Gastrocnemius medialis (tissue), 4 donors: ENCODE measurements around the gene PTPRT. TPM values are rescaled to one million over a fixed set of nuclear protein-coding genes. Genes with fewer than 3 reads are reported as not detected.

Experiments
- ATAC-seq, 2 donors: fragments of 150-250 bp; one replicate each; pipeline ENCODE4 v1.9.1; 2016
- DNase-seq, 2 donors: peaks; one replicate each; pipeline ENCODE4 v3.0.0-alpha.2; 2019
- H3K27ac ChIP-seq, 4 donors: fragments of 200-600 bp; sonication (generic); 1 replicate in 1 of 4; 2 replicates in 3 of 4; pipeline ENCODE4 v1.5.1; 2016 to 2018; ENCODE audit warnings: mild to moderate bottlenecking in 2 of 4, moderate library complexity in 1 of 4
- H3K27me3 ChIP-seq, 3 donors: fragments of 200-600 bp; sonication (generic) in 2 of 3; 1 replicate in 1 of 3; 2 replicates in 2 of 3; pipeline versions ENCODE4 v1.5.1 to v1.6.0; 2016 to 2019; ENCODE audit warnings: mild to moderate bottlenecking in 1 of 3, moderate library complexity in 1 of 3
- H3K36me3 ChIP-seq, 2 donors: fragments of 200-600 bp; sonication (generic) in 1 of 2; one replicate each; pipeline ENCODE4 v1.5.1; 2017 to 2018
- H3K4me1 ChIP-seq, 2 donors: fragments of 200-600 bp; sonication (generic) in 1 of 2; one replicate each; pipeline ENCODE4 v1.5.1; 2016 to 2017; ENCODE audit warnings: mild to moderate bottlenecking in 2 of 2
- H3K4me3 ChIP-seq, 4 donors: fragments of 200-600 bp; sonication (generic) in 3 of 4; 1 replicate in 1 of 4; 2 replicates in 3 of 4; pipeline ENCODE4 v1.5.1; 2016 to 2019; ENCODE audit warnings: mild to moderate bottlenecking in 2 of 4
- H3K9me3 ChIP-seq, 3 donors: fragments of 200-600 bp; sonication (generic) in 2 of 3; 1 replicate in 1 of 3; 2 replicates in 2 of 3; pipeline ENCODE4 v1.5.1; 2016 to 2019
- POLR2A ChIP-seq, 2 donors: fragments of 450-650 bp; IDR thresholded peaks; one replicate each; pipeline ENCODE4 v1.6.1; 2017; ENCODE audit warnings: antibody characterized with exemption in 2 of 2, mild to moderate bottlenecking in 2 of 2, moderate library complexity in 2 of 2
- in situ Hi-C, 4 donors: fragments of 200-750 bp; cut with MboI; loops; one replicate each; pipeline versions ENCODE4 v1.15.0 to v1.8.0; 2017; ENCODE audit warnings: low sequenced_read_pairs in 4 of 4
- intact Hi-C: fragments of 100-400 bp; cut with DNase I; formaldehyde crosslinking; loops from one replicate; pipeline ENCODE4 v1.15.1; 2023; ENCODE audit warnings: low total_unique reads
- total RNA-seq, 4 donors: library from RNA; depleted of rRNA; stranded (reverse); fragments of >200 nt; gene quantifications; one replicate each; pipeline versions ENCODE4 v1.1.0 to v1.2.3, GENCODE V29; 2016
- TF ChIP-seq, protein P1 (sequence below), 5 experiments: fragments of 450-650 bp in 3 of 5; fragments of 200-600 bp in 2 of 5; sonication (generic) in 2 of 5; IDR thresholded peaks in 4 of 5; conservative IDR thresholded peaks in 1 of 5; 1 replicate in 4 of 5; 2 replicates in 1 of 5; pipeline ENCODE4 v1.5.1; 2016 to 2019; ENCODE audit warnings: antibody characterized with exemption in 5 of 5, mild to moderate bottlenecking in 3 of 5, moderate library complexity in 3 of 5

Gene PTPRT
- total RNA-seq, 4 donors from 2014 or later: not detected

DNA sequence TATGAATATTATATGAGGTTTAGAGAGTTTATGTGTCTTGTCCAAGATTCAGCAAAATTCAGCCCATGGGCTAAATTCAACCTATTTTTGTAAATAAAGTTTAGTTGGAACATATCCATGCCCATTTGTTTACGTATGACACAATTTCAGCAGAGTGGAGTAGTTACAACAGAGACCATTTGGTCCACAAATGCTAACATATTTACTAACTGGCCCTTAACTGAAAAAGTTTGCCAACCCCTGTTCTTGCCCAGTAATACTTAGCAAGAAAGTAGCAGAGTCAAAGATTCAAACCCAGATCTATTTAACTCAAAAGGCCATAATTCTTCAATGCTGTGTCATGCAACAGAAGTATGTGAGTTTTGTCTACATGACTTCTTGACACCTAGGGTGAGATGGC is 561.0 kb downstream of the PTPRT start:
- Histone ChIP-seq H3K27me3 (no peaks in the 10 kb centered on the region), H3K9me3 (no peaks in the 10 kb centered on the region), H3K4me3 (no peak overlapping the region), H3K27ac (no peak overlapping the region), H3K4me1 (no peaks in the 10 kb centered on the region), H3K36me3 (no peaks in the 10 kb centered on the region)
- intact Hi-C loops: no loop called here
- DNase-seq (no peak), ATAC-seq (no peak)
- TF ChIP-seq POLR2A (IDR thresholded peaks at IDR 0.05): no peak
- in situ Hi-C loops: no loop called here

DNA sequence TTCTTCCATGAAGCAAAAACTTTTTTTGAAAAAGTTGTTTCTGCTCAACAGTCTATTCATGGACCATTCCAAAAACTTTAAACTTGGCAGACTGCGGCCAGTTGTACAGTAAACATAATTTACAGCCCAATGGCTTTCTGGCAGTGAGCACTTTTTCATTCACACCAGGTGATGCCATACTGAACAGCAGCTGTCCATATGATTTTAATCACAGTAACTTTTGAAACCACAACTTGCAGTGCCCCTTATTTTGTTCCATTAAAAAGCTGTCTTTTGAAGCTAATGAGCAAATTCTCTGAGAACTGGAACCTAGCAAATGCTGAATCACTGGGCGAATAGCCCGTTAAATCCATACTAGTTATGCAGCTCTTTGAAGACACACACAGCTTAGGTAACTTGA is 576.6 kb downstream of the PTPRT start:
- no peaks in the 10 kb centered on the region for H3K4me1 ChIP-seq
- intact Hi-C loops: no loop called here
- no peak for TF ChIP-seq POLR2A (IDR thresholded peaks at IDR 0.05)
- TF ChIP-seq, protein P1, sequence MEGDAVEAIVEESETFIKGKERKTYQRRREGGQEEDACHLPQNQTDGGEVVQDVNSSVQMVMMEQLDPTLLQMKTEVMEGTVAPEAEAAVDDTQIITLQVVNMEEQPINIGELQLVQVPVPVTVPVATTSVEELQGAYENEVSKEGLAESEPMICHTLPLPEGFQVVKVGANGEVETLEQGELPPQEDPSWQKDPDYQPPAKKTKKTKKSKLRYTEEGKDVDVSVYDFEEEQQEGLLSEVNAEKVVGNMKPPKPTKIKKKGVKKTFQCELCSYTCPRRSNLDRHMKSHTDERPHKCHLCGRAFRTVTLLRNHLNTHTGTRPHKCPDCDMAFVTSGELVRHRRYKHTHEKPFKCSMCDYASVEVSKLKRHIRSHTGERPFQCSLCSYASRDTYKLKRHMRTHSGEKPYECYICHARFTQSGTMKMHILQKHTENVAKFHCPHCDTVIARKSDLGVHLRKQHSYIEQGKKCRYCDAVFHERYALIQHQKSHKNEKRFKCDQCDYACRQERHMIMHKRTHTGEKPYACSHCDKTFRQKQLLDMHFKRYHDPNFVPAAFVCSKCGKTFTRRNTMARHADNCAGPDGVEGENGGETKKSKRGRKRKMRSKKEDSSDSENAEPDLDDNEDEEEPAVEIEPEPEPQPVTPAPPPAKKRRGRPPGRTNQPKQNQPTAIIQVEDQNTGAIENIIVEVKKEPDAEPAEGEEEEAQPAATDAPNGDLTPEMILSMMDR (IDR thresholded peaks at IDR 0.05 in 4 of 5, conservative IDR thresholded peaks at IDR 0.05 in 1 of 5): no peak
- no peaks in the 10 kb centered on the region for H3K9me3 ChIP-seq
- no peaks in the 10 kb centered on the region for H3K27me3 ChIP-seq
- no peak for DNase-seq
- no peak overlapping the region for H3K4me3 ChIP-seq
- ATAC-seq: no peak
- H3K27ac ChIP-seq: no peak overlapping the region
- in situ Hi-C loops: no loop called here
- H3K36me3 ChIP-seq: no peaks in the 10 kb centered on the region

DNA sequence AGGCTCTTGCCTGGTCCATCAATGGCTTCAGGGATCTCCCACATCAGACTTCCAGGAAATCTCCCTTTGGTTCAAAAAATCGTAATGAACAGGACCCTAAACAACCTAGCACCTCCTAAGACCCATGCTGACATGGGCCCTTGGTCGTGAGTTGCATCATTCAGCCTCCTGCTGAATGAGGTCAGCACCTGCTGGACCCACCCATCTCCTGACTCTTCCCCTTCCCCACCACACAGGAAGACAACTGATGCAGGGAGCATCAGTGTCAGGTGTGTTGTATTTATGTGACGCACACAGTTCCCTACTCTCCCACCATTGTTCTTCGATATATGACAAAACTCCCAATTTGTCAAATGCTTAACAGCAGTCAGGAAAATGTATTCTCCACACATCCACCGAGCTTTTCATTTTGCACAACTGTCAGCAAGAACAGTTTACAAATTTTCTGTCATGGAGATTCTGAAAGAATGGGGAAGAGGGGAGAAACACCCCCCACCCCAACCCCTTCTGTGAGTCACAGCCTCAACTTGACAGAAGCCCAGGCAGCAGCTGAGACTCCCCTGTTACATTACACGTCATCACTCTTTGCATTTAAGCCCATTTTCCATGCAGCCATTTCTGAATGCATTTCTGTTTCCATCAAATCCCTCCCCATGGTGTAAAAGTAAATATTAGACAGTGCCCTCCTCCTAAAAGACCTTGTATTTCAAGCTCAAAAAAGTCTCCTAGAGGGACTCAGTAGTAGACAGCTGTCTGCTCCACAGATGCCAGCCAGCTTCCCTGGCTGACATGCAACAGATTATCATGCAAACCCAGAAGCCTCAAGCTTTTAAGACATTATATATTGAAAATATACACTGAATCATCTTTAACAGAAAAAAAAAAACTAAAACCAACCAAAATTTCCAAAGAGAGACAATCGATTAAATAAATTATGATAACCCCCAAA is 577.5 kb downstream of the PTPRT start:
- DNase-seq: no peak
- Histone ChIP-seq H3K27ac (no peak overlapping the region), H3K4me3 (no peak overlapping the region), H3K4me1 (no peaks in the 10 kb centered on the region), H3K27me3 (no peaks in the 10 kb centered on the region), H3K36me3 (no peaks in the 10 kb centered on the region), H3K9me3 (no peaks in the 10 kb centered on the region)
- in situ Hi-C loops (no loop called here), intact Hi-C loops (no loop called here)
- TF ChIP-seq, protein P1 (IDR thresholded peaks at IDR 0.05 in 4 of 5, conservative IDR thresholded peaks at IDR 0.05 in 1 of 5): no peak
- TF ChIP-seq POLR2A (IDR thresholded peaks at IDR 0.05): no peak
- no peak for ATAC-seq

DNA sequence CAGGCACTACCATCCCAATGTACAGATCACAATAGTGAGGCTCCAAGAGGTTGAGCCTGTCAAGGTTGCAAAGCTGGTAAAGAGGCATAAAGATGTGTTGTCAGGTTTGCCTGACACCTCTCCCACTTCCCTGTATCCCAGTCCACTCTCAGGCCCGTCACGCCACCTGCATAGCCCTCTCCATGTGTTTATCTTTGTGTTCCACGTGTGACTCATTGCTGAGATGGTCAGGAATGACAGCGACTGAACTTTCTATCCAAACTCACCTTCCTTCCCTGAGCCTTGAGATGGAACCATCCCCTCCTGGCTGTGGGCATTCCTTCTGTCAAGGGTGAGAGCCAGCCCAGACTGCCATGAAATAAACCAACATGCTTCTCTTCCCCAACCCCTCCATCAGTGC is 578.3 kb downstream of the PTPRT start:
- intact Hi-C loops: no loop called here
- Histone ChIP-seq H3K27me3 (no peaks in the 10 kb centered on the region), H3K27ac (no peak overlapping the region), H3K9me3 (no peaks in the 10 kb centered on the region), H3K4me1 (no peaks in the 10 kb centered on the region), H3K36me3 (no peaks in the 10 kb centered on the region), H3K4me3 (no peak overlapping the region)
- in situ Hi-C loops: no loop called here
- no peak for DNase-seq
- TF ChIP-seq, protein P1 (IDR thresholded peaks at IDR 0.05 in 4 of 5, conservative IDR thresholded peaks at IDR 0.05 in 1 of 5): no peak
- TF ChIP-seq POLR2A (IDR thresholded peaks at IDR 0.05): no peak
- no peak for ATAC-seq

DNA sequence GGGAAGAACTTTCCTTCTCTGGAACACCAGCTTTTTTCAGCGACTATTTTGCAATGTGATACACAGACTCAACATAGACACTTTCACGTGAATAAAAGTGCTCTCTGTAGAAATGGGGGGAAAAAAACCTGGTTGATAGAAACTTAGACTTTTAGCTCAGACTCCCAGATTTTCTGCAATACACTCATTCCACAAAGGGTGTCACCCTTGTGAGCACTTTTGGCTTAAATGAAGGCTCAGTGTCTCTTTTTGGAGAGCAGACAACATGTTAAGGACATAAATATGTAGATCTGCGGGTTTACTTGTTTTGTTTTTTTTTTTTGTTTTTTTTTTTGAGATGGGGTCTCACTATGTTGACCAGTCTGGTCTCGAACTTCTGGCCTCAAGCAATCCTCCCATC is 579.6 kb downstream of the PTPRT start:
- Histone ChIP-seq H3K4me1 (no peaks in the 10 kb centered on the region), H3K27me3 (no peaks in the 10 kb centered on the region), H3K27ac (no peak overlapping the region), H3K9me3 (no peaks in the 10 kb centered on the region), H3K36me3 (no peaks in the 10 kb centered on the region), H3K4me3 (no peak overlapping the region)
- ATAC-seq (no peak), DNase-seq (no peak)
- in situ Hi-C loops (no loop called here), intact Hi-C loops (no loop called here)
- TF ChIP-seq POLR2A (IDR thresholded peaks at IDR 0.05): no peak
- TF ChIP-seq, protein P1 (IDR thresholded peaks at IDR 0.05 in 4 of 5, conservative IDR thresholded peaks at IDR 0.05 in 1 of 5): no peak
